Testis (tissue), 3 donors: Measurements from ENCODE around the gene IER5. TPM values are rescaled to one million over a fixed set of nuclear protein-coding genes. Genes with fewer than 3 reads are reported as not detected.

Source experiments
- DNase-seq: peaks from one replicate; pipeline ENCODE4 v3.0.0-alpha.2; 2019
- H3K27ac ChIP-seq, 2 donors: fragments of 200-600 bp; sonication (generic); one replicate each; pipeline ENCODE4 v1.5.1; 2019
- H3K27me3 ChIP-seq: fragments of 200-600 bp; sonication (generic); one replicate; pipeline ENCODE4 v1.5.1; 2019
- H3K36me3 ChIP-seq: fragments of 200-600 bp; sonication (generic); one replicate; pipeline ENCODE4 v1.5.1; 2017; ENCODE audit warnings: low read depth; ENCODE audit errors: missing control alignments
- H3K4me1 ChIP-seq: fragments of 200-600 bp; sonication (generic); one replicate; pipeline ENCODE4 v1.5.1; 2019
- H3K4me3 ChIP-seq, 2 donors: fragments of 200-600 bp; sonication (generic); one replicate each; pipeline ENCODE4 v1.5.1; 2017 to 2019
- H3K9me3 ChIP-seq: fragments of 200-600 bp; sonication (generic); one replicate; pipeline ENCODE4 v1.5.1; 2017
- POLR2A ChIP-seq: fragments of 450-650 bp; IDR thresholded peaks from one replicate; pipeline ENCODE4 v1.6.1; 2017; ENCODE audit warnings: antibody characterized with exemption, mild to moderate bottlenecking, moderate library complexity
- WGBS, 2 donors: methylation state at CpG; one replicate each; pipeline ENCODE4 v1.1.5; 2018; 5-methylcytosine and 5-hydroxymethylcytosine counted together
- intact Hi-C: fragments of 100-400 bp; cut with DNase I; formaldehyde crosslinking; loops from one replicate; pipeline ENCODE4 v1.15.1; 2023; ENCODE audit warnings: low total_unique reads
- polyA plus RNA-seq: library from polyadenylated mRNA; stranded (reverse); fragments of 350-450 nt; fragmentation: Illumina TruSeq; extraction: RNeasy Lipid Tissue Mini Kit (QIAGEN cat#74804); gene quantifications from one replicate; pipeline ENCODE4 v1.2.3, GENCODE V29; 2014; ENCODE audit warnings: low read depth, low replicate concordance; ENCODE audit not compliant: insufficient read depth
- total RNA-seq, 2 donors: library from RNA; depleted of rRNA; stranded (reverse); fragments of >200 nt; gene quantifications; one replicate each; pipeline ENCODE4 v1.2.3, GENCODE V29; 2016
- TF ChIP-seq, protein P1 (sequence below), 3 experiments: fragments of 450-650 bp in 2 of 3; fragments of 200-600 bp in 1 of 3; sonication (generic) in 1 of 3; IDR thresholded peaks; one replicate each; pipeline ENCODE4 v1.5.1; 2016 to 2019; ENCODE audit warnings: antibody characterized with exemption in 3 of 3, mild to moderate bottlenecking in 2 of 3, moderate library complexity in 1 of 3

IER5 gene
- total and polyA plus RNA-seq, 3 donors from 2014 or later, result 7.1 to 13.3 (median 10.3) TPM

DNA sequence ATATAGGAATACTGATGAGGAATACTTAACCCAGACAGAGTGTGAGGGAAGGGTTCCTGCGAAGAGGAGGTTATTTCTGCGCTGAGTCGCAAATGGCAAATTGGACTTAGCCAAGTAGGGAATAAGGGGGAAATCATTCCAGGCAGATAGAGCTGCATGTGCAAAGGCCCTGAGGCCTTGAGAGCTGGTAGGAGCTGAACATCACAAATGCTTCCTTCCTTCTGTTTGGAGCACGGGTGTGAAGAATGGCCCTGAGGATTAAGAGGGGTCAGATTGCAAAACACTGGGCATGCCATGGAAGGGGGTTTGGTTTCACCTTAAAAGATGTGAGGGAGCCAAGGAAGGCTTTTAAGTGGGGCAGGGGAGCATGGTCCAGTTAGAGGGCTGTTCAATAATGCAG, 12.4 kb downstream of the IER5 start:
- H3K27ac ChIP-seq, result no peak overlapping the region
- H3K4me3 ChIP-seq, result no peak overlapping the region
- DNase-seq, result no peak
- H3K9me3 ChIP-seq, result no peaks in the 10 kb centered on the region
- H3K4me1 ChIP-seq, result peaks cover 68% of the 10 kb centered on the region
- no peaks in the 10 kb centered on the region for H3K27me3 ChIP-seq
- H3K36me3 ChIP-seq, result no peaks in the 10 kb centered on the region
- intact Hi-C loops, result no loop called here
- no peak for TF ChIP-seq POLR2A
- TF ChIP-seq, protein P1, sequence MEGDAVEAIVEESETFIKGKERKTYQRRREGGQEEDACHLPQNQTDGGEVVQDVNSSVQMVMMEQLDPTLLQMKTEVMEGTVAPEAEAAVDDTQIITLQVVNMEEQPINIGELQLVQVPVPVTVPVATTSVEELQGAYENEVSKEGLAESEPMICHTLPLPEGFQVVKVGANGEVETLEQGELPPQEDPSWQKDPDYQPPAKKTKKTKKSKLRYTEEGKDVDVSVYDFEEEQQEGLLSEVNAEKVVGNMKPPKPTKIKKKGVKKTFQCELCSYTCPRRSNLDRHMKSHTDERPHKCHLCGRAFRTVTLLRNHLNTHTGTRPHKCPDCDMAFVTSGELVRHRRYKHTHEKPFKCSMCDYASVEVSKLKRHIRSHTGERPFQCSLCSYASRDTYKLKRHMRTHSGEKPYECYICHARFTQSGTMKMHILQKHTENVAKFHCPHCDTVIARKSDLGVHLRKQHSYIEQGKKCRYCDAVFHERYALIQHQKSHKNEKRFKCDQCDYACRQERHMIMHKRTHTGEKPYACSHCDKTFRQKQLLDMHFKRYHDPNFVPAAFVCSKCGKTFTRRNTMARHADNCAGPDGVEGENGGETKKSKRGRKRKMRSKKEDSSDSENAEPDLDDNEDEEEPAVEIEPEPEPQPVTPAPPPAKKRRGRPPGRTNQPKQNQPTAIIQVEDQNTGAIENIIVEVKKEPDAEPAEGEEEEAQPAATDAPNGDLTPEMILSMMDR (IDR thresholded peaks at IDR 0.05), result no peak
- WGBS, 2 donors, result 84 to 86% methylated on average over 4 of the region's 4 CpGs

DNA sequence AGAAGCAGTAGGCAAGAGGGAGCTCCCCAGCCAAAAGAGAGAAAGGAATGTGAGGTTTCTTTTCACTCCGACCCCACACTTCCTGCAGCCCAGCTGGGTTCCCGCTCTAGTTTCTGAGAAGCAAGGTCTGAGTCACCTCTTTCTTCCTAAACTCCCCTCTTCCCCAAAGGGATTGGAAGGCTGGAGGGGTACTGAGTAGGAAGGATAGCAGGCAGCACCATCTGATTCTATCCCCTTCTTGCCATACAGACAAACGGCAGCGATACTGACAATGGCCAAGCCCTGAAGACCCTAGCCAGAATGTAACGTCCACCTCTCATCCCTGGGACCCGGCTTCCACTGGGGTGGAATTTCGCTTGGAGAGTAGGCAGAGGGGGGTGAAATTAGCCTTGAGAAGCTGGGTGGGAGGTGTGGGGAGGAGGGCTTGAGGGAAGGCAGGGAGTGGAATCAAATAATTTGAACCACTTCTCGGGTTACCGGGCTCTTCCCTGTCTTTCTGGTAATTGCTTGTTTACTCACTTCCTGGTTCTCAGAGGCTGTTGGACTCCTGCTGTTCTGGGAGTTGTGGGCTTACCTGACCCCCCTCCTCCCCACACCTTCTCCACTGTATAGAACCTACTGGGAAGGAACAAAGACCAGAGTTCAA, 13.2 kb downstream of the IER5 start:
- DNase-seq, result no peak
- TF ChIP-seq POLR2A, result no peak
- TF ChIP-seq, protein P1 (IDR thresholded peaks at IDR 0.05), result no peak
- intact Hi-C loops, result no loop called here
- 33 to 35% methylated on average over 9 of the region's 9 CpGs for WGBS, 2 donors
- Histone ChIP-seq H3K27me3 (no peaks in the 10 kb centered on the region), H3K27ac (peak overlapping the region; percentile 14 to 29), H3K36me3 (no peaks in the 10 kb centered on the region), H3K9me3 (no peaks in the 10 kb centered on the region), H3K4me3 (no peak overlapping the region), H3K4me1 (peaks cover 70% of the 10 kb centered on the region)

DNA sequence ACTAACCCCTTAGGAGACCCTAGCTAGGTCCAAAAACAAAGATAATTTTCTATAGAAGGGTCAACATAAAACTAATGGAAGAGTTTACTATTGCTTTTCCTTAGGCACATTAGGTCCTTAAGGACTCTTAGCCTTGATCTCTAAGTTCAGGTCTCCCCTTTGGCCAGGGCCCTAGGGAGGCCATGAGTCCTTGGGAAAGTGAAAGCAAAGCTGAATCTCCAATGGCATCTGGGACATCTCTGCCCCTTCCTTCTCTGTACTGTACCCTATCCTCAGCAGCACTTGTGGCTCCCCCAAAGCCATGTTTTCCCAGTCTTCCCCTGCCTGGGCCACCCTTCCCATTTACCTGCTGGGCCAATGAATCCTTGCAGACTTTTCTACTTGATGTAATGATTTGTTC, 14.3 kb downstream of the IER5 start:
- H3K4me1 ChIP-seq, result peaks cover 67% of the 10 kb centered on the region
- H3K36me3 ChIP-seq, result no peaks in the 10 kb centered on the region
- DNase-seq, result no peak

DNA sequence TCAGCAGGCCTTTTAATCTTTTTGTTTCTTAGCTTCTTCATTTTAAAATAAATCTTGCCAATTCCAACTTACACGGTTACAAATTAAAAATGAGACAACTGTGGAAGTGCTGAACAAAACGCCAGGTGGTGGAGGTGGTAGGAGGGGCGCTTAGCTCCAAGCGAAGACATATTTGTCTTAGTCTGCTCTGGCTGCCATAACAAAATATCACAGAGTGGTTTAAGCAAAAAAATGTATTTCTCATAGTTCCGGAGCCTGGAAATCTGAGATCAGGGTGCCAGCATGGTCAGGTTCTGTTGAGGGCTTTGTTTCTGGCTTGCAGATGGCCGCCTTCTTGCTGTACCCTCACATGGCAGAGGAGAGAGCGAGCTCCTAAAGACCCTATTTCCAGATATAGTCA, 14.9 kb downstream of the IER5 start:
- Histone ChIP-seq H3K27me3 (no peaks in the 10 kb centered on the region), H3K4me3 (no peak overlapping the region), H3K4me1 (peaks cover 67% of the 10 kb centered on the region), H3K27ac (no peak overlapping the region), H3K36me3 (no peaks in the 10 kb centered on the region), H3K9me3 (no peaks in the 10 kb centered on the region)
- intact Hi-C loops, result no loop called here
- WGBS, 2 donors, result 73% methylated on average over 7 of the region's 7 CpGs
- TF ChIP-seq, protein P1 (IDR thresholded peaks at IDR 0.05), result no peak
- TF ChIP-seq POLR2A, result no peak
- no peak for DNase-seq

More for the DNA sequence above, 14.3 kb downstream of the IER5 start:
- H3K27ac ChIP-seq, result no peak overlapping the region
- H3K4me3 ChIP-seq, result no peak overlapping the region
- H3K9me3 ChIP-seq, result no peaks in the 10 kb centered on the region
- no peak for TF ChIP-seq POLR2A
- TF ChIP-seq, protein P1 (IDR thresholded peaks at IDR 0.05), result no peak
- H3K27me3 ChIP-seq, result no peaks in the 10 kb centered on the region
- intact Hi-C loops, result no loop called here
